C4-2B (cell line): ENCODE results near the gene MIER3.

ENCODE experiments used
- ZFX ChIP-seq: fragments of 450-650 bp; IDR thresholded peaks from 2 replicates; pipeline ENCODE4 v1.6.1; 2017
- TF ChIP-seq, protein P1 (sequence below): fragments of 450-650 bp; conservative IDR thresholded peaks from 2 replicates; pipeline ENCODE4 v1.5.1; 2017; ENCODE audit warnings: mild to moderate bottlenecking

DNA sequence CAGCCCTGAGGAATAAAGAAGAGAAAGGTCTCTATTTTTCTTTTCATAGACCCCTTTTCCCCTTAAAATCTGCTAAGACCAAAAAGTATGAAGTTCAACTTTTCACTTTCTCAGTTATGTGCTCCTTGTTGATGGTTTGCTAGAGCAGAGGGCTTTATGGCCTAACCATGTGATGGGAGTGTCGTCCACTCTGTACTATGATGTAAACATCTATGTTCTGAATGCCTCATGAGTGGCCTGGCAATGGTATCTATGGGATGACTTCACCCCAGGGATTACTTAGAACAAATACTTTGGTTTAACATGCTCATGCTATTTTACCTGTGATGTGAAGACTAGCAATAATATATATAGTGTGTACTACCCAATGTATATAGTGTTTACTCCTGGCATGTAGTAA, 43.7 kb upstream of the MIER3 start:
- TF ChIP-seq, protein P1, sequence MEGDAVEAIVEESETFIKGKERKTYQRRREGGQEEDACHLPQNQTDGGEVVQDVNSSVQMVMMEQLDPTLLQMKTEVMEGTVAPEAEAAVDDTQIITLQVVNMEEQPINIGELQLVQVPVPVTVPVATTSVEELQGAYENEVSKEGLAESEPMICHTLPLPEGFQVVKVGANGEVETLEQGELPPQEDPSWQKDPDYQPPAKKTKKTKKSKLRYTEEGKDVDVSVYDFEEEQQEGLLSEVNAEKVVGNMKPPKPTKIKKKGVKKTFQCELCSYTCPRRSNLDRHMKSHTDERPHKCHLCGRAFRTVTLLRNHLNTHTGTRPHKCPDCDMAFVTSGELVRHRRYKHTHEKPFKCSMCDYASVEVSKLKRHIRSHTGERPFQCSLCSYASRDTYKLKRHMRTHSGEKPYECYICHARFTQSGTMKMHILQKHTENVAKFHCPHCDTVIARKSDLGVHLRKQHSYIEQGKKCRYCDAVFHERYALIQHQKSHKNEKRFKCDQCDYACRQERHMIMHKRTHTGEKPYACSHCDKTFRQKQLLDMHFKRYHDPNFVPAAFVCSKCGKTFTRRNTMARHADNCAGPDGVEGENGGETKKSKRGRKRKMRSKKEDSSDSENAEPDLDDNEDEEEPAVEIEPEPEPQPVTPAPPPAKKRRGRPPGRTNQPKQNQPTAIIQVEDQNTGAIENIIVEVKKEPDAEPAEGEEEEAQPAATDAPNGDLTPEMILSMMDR: no peak
- no peak for TF ChIP-seq ZFX
